ENCODE measurements around the gene INPP5F. TPM values are rescaled to one million over a fixed set of nuclear protein-coding genes. Genes with fewer than 3 reads are reported as not detected.
"Not testable (repeated sequence)": the region's sequence is repeated elsewhere in the genome, so short reads cannot be mapped to it uniquely, and the experiment has no call there.

INPP5F gene
- total RNA-seq, 1 donor from 2014 or later = 46.1 TPM

DNA sequence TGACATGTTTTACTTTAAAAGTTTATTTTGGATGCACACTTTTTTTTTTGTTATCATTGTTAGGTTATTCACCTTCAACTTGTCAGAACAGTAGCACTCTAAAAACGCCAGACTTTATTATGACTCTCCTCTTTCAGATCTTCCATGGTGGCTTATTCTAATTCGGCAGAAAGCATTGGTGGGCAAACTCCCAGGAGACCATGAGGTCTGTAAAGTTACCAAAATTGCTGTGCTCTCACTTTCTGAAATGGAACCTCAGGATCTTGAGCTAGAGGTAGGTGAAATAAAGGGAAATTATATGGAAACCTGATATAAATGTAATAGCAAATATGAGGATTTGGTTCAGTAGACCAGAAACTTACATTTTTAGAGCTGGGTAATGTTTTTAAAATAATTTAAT lies 55.6 kb downstream of the INPP5F start:
- TF ChIP-seq, protein P1, sequence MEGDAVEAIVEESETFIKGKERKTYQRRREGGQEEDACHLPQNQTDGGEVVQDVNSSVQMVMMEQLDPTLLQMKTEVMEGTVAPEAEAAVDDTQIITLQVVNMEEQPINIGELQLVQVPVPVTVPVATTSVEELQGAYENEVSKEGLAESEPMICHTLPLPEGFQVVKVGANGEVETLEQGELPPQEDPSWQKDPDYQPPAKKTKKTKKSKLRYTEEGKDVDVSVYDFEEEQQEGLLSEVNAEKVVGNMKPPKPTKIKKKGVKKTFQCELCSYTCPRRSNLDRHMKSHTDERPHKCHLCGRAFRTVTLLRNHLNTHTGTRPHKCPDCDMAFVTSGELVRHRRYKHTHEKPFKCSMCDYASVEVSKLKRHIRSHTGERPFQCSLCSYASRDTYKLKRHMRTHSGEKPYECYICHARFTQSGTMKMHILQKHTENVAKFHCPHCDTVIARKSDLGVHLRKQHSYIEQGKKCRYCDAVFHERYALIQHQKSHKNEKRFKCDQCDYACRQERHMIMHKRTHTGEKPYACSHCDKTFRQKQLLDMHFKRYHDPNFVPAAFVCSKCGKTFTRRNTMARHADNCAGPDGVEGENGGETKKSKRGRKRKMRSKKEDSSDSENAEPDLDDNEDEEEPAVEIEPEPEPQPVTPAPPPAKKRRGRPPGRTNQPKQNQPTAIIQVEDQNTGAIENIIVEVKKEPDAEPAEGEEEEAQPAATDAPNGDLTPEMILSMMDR (IDR thresholded peaks at IDR 0.05; ENCODE audit: unreplicated experiment) = no peak
- DNase-seq (ENCODE audit: low spot score, unreplicated experiment) = no peak

DNA sequence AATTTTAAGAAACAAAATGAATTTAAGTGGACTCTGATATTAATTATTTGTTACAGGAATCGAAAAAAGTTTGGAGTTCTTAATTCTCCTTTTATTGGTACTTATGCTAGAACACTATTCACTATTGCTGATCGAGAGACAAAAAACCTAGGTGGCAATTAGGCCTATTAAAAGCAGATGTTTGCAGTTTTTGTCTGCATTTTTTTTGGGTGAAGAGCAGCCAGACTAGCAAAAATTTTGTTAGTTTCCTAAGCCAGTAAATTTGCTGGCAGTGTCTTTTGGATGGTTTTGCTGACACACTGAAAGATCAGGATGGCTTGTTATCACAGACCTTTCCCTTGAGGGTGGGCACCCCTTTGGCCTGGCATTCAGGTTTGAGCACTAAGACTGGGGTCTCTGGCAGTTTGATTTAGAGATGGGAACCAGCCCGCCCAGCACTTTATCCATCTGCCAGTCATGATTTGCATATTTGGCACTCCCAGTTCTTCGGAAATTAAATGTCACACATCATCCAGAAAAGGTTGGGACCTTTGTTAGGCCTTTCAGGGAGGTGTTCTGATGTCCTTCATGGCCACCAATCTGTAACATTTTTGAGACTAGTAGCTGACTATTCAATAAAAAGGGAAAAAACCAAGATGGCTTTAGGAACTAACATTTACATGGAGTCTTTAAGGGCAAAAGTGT lies 57.3 kb downstream of the INPP5F start:
- Mint-ChIP-seq H3K27me3 (no peaks in the 10 kb centered on the region), H3K4me1 (ENCODE audit: low read depth) (peaks cover 18% of the 10 kb centered on the region), H3K36me3 (ENCODE audit: insufficient read depth) (peaks cover 2% of the 10 kb centered on the region), H3K4me3 (ENCODE audit: low read depth) (no peak overlapping the region), H3K9me3 (ENCODE audit: low read depth) (no peaks in the 10 kb centered on the region), H3K27ac (no peak overlapping the region)
- TF ChIP-seq, protein P1 (IDR thresholded peaks at IDR 0.05; ENCODE audit: unreplicated experiment) = no peak
- DNase-seq (ENCODE audit: low spot score, unreplicated experiment) = no peak

More for the DNA sequence above, 55.6 kb downstream of the INPP5F start:
- Mint-ChIP-seq H3K27ac (no peak overlapping the region), H3K9me3 (ENCODE audit: low read depth) (no peaks in the 10 kb centered on the region), H3K27me3 (no peaks in the 10 kb centered on the region), H3K4me1 (ENCODE audit: low read depth) (peaks cover 17% of the 10 kb centered on the region), H3K4me3 (ENCODE audit: low read depth) (no peak overlapping the region), H3K36me3 (ENCODE audit: insufficient read depth) (peaks cover 2% of the 10 kb centered on the region)

DNA sequence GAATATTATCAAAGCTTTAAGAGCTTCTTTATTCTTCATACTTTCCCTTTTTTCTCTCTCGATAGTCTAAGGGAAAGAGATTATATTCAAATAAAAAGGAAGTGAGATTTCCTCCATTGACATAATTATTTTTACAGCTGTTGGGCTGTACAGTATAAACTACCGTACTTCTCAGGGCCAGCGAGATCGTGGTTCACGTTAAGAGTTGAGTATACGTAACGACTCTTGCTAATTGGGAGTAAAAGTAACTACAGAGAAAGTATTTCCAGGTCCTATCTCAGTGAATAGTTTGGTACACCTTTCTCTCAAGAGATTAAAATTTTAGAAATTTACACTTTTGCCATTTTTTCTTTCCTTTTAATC lies 57.8 kb downstream of the INPP5F start:
- peaks cover 2% of the 10 kb centered on the region for H3K36me3 Mint-ChIP-seq (ENCODE audit: insufficient read depth)
- no peak overlapping the region for H3K27ac Mint-ChIP-seq
- DNase-seq (ENCODE audit: low spot score, unreplicated experiment) = no peak
- TF ChIP-seq, protein P1 (IDR thresholded peaks at IDR 0.05; ENCODE audit: unreplicated experiment) = no peak
- H3K4me3 Mint-ChIP-seq (ENCODE audit: low read depth) = no peak overlapping the region
- no peaks in the 10 kb centered on the region for H3K9me3 Mint-ChIP-seq (ENCODE audit: low read depth)
- H3K4me1 Mint-ChIP-seq (ENCODE audit: low read depth) = peaks cover 18% of the 10 kb centered on the region
- no peaks in the 10 kb centered on the region for H3K27me3 Mint-ChIP-seq

DNA sequence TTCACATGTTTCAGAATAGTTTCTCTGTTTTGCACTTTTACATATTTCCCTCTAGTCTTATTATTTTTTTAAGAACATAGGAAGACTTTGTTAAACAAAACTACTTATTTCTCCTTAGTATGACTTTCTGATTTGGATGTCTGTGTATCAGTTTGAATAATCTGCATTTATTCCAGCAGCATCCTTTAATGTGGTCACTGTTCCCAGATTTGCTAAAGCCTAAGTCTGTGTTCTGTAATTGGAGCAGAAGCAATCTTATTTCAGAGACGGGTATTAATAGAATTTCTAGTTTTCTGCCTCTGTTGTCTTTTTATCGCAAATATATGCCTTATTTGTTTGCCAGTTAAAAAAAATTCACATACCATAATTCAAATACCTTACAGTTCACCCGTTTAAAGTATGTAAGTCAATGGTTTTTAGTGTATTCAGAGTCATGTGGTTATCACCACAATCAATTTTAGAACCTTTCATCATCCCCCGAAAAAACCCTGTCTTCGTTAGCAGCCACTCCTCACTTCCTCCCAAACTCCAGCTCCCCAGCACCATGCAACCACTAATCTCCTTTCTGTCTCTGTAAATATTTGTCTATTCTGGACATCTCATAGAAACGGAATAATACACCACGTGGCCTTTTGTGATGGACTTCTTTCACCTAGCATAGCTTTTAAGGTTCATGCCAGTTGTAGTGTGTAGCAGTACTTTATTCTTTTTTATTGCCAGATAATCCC lies 58.7 kb downstream of the INPP5F start:
- peak overlapping the region; percentile 4 for H3K27ac Mint-ChIP-seq
- TF ChIP-seq, protein P1 (IDR thresholded peaks at IDR 0.05; ENCODE audit: unreplicated experiment) = no peak
- H3K27me3 Mint-ChIP-seq = no peaks in the 10 kb centered on the region
- DNase-seq (ENCODE audit: low spot score, unreplicated experiment) = no peak
- peaks cover 2% of the 10 kb centered on the region for H3K36me3 Mint-ChIP-seq (ENCODE audit: insufficient read depth)
- H3K4me1 Mint-ChIP-seq (ENCODE audit: low read depth) = peaks cover 18% of the 10 kb centered on the region
- H3K9me3 Mint-ChIP-seq (ENCODE audit: low read depth) = no peaks in the 10 kb centered on the region
- H3K4me3 Mint-ChIP-seq (ENCODE audit: low read depth) = no peak overlapping the region

DNA sequence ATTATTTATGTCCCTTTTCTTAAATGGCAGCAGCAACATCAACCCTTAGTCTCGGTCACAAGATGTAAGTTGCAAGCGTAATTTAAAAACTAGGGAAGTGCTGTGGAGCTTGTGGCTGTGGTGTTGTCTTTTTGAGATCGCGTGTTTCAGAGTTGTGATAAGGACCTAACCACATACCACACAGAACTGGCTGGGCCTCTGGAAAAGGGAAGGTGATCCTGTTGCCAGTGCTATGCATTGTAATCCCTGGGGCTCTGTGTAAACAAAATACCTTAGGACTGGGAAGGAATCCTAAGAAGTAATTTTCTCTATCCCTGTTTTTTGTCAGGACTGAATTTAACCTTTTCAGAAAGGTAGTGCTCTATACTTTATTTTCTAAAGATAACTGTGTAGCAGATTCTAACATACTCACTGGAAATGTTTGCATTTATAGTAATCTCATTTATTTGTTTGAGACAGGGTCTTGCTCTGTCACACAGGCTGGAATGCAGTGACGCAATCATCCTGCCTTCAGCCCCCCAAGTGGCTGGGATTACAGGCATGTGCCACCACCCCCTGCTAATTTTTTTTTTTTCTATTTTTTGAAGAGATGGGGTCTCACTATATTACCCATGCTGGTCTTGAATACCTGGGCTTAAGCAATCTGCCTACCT lies 60.4 kb downstream of the INPP5F start:
- H3K27ac Mint-ChIP-seq = peak overlapping the region; percentile 91
- no peaks in the 10 kb centered on the region for H3K27me3 Mint-ChIP-seq
- peaks cover 18% of the 10 kb centered on the region for H3K4me1 Mint-ChIP-seq (ENCODE audit: low read depth)
- H3K4me3 Mint-ChIP-seq (ENCODE audit: low read depth) = no peak overlapping the region
- no peaks in the 10 kb centered on the region for H3K9me3 Mint-ChIP-seq (ENCODE audit: low read depth)
- no peak for DNase-seq (ENCODE audit: low spot score, unreplicated experiment)
- H3K36me3 Mint-ChIP-seq (ENCODE audit: insufficient read depth) = peaks cover 1% of the 10 kb centered on the region
- TF ChIP-seq, protein P1 (IDR thresholded peaks at IDR 0.05; ENCODE audit: unreplicated experiment) = no peak

DNA sequence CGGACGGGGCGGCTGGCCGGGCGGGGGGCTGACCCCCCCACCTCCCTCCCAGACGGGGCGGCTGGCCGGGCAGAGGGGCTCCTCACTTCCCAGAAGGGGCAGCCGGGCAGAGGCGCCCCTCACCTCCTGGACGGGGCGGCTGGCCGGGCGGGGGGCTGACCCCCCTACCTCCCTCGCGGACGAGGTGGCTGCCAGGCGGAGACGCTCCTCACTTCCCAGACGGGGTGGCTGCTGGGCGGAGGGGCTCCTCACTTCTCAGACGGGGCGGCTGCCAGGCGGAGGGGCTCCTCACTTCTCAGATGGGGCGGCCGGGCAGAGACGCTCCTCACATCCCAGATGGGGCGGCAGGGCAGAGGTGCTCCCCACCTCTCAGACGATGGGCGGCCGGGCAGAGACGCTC lies 69.3 kb downstream of the INPP5F start:
- not testable (repeated sequence) for H3K27ac Mint-ChIP-seq; H3K27me3 Mint-ChIP-seq; H3K4me3 Mint-ChIP-seq (ENCODE audit: low read depth); H3K9me3 Mint-ChIP-seq (ENCODE audit: low read depth); H3K4me1 Mint-ChIP-seq (ENCODE audit: low read depth); DNase-seq (ENCODE audit: low spot score, unreplicated experiment)
- H3K36me3 Mint-ChIP-seq (ENCODE audit: insufficient read depth) = peaks cover 14% of the 10 kb centered on the region

Data from progenitor cell of endocrine pancreas (in vitro differentiated cells).